HG03045 (cell line): ENCODE measurements around the gene GRAMD4.

Source experiments
- ATAC-seq: cut with Tn5 transposase; IDR thresholded peaks from one replicate; pipeline ENCODE4 v1.9.1; 2021; ENCODE audit warnings: mild to moderate bottlenecking, moderate library complexity; ENCODE audit not compliant: unreplicated experiment

GRAMD4 gene

GRCh38 chr22:46653596-46653995 lies 33.4 kb downstream of the GRAMD4 start:
- no peak for ATAC-seq

- ATAC-seq = no peak
Measured at GRCh38 chr22:46654426-46654825, 34.2 kb downstream of the GRAMD4 start.

- no peak for ATAC-seq
Measured at GRCh38 chr22:46654927-46655595, 34.9 kb downstream of the GRAMD4 start.

GRCh38 chr22:46655861-46656608 lies 35.8 kb downstream of the GRAMD4 start:
- no peak for ATAC-seq

GRCh38 chr22:46656856-46657654 lies 36.9 kb downstream of the GRAMD4 start:
- ATAC-seq = no peak

GRCh38 chr22:46657655-46657953 lies 37.4 kb downstream of the GRAMD4 start:
- ATAC-seq = no peak

GRCh38 chr22:46657996-46658947 lies 38.1 kb downstream of the GRAMD4 start:
- ATAC-seq = no peak

GRCh38 chr22:46659059-46659790 lies 39.0 kb downstream of the GRAMD4 start:
- no peak for ATAC-seq

- ATAC-seq = no peak
Measured at GRCh38 chr22:46659791-46660186, 39.6 kb downstream of the GRAMD4 start.

- ATAC-seq = no peak
Measured at GRCh38 chr22:46660604-46661201, 40.5 kb downstream of the GRAMD4 start.

- ATAC-seq = no peak
Measured at GRCh38 chr22:46661221-46661851, 41.1 kb downstream of the GRAMD4 start.

- ATAC-seq = no peak
Measured at GRCh38 chr22:46662226-46662625, 42.0 kb downstream of the GRAMD4 start.

GRCh38 chr22:46663001-46663400 lies 42.8 kb downstream of the GRAMD4 start:
- no peak for ATAC-seq

- no peak for ATAC-seq
Measured at GRCh38 chr22:46663436-46664100, 43.4 kb downstream of the GRAMD4 start.

- ATAC-seq = no peak
Measured at GRCh38 chr22:46664301-46664855, 44.2 kb downstream of the GRAMD4 start.

- no peak for ATAC-seq
Measured at GRCh38 chr22:46665151-46665695, 45.0 kb downstream of the GRAMD4 start.

GRCh38 chr22:46665751-46666280 lies 45.6 kb downstream of the GRAMD4 start:
- ATAC-seq = no peak
